Vagina (tissue), 2 donors: ENCODE measurements around the gene CSRP2. TPM values are rescaled to one million over a fixed set of nuclear protein-coding genes. Genes with fewer than 3 reads are reported as not detected.

Source experiments
- DNase-seq, 2 donors: peaks; one replicate each; pipeline ENCODE4 v3.0.0-alpha.2; 2017; ENCODE audit errors: extremely low spot score in 2 of 2
- H3K27ac ChIP-seq: fragments of 200-600 bp; sonication (generic); one replicate; pipeline ENCODE4 v1.5.1; 2019
- H3K27me3 ChIP-seq: fragments of 200-600 bp; sonication (generic); one replicate; pipeline ENCODE4 v1.5.1; 2019
- H3K36me3 ChIP-seq, 2 donors: fragments of 200-600 bp; sonication (generic); one replicate each; pipeline ENCODE4 v1.5.1; 2017 to 2019
- H3K4me1 ChIP-seq: fragments of 200-600 bp; sonication (generic); one replicate; pipeline ENCODE4 v1.5.1; 2019
- H3K4me3 ChIP-seq, 2 donors: fragments of 200-600 bp; sonication (generic); 1 replicate in 1 of 2; 2 replicates in 1 of 2; pipeline ENCODE4 v1.5.1; 2016 to 2019
- H3K9me3 ChIP-seq: fragments of 200-600 bp; sonication (generic); one replicate; pipeline ENCODE4 v1.5.1; 2019
- CTCF ChIP-seq, 3 experiments: fragments of 450-650 bp in 2 of 3; fragments of 200-600 bp in 1 of 3; sonication (generic) in 1 of 3; IDR thresholded peaks; one replicate each; pipeline ENCODE4 v1.5.1; 2017 to 2019; ENCODE audit warnings: antibody characterized with exemption in 3 of 3, mild to moderate bottlenecking in 2 of 3, moderate library complexity in 2 of 3
- POLR2A ChIP-seq, 2 donors: fragments of 450-650 bp; IDR thresholded peaks; one replicate each; pipeline ENCODE4 v1.6.1; 2017; ENCODE audit warnings: antibody characterized with exemption in 2 of 2, mild to moderate bottlenecking in 2 of 2, moderate library complexity in 2 of 2
- POLR2AphosphoS5 ChIP-seq, 2 donors: sonication (generic); formaldehyde crosslinking; IDR thresholded peaks; one replicate each; pipeline ENCODE4 v1.9.0; 2017; ENCODE audit warnings: antibody characterized with exemption in 2 of 2, mild to moderate bottlenecking in 2 of 2, low read depth in 1 of 2; ENCODE audit not compliant: insufficient read depth in 1 of 2
- intact Hi-C: fragments of 100-400 bp; cut with DNase I; formaldehyde crosslinking; loops from one replicate; pipeline ENCODE4 v1.15.1; 2023
- total RNA-seq: library from RNA; depleted of rRNA; stranded (reverse); fragments of >200 nt; gene quantifications from one replicate; pipeline ENCODE4 v1.2.3, GENCODE V29; 2016

Gene CSRP2
- total RNA-seq, 1 donor from 2014 or later: 42.0 TPM

GRCh38 chr12:76901628-76902380 is 23.0 kb upstream of the CSRP2 start:
- Histone ChIP-seq H3K27ac (no peak overlapping the region), H3K9me3 (no peaks in the 10 kb centered on the region), H3K4me1 (no peaks in the 10 kb centered on the region), H3K27me3 (no peaks in the 10 kb centered on the region), H3K4me3 (no peak overlapping the region), H3K36me3 (no peaks in the 10 kb centered on the region)
- intact Hi-C loops: no loop called here
- no peak for TF ChIP-seq POLR2AphosphoS5 (IDR thresholded peaks at IDR 0.05; ENCODE audit: insufficient read depth in 1 of 2, low read depth in 1 of 2)
- TF ChIP-seq CTCF (IDR thresholded peaks at IDR 0.05): no peak
- TF ChIP-seq POLR2A (IDR thresholded peaks at IDR 0.05): no peak
- no peak for DNase-seq

GRCh38 chr12:76899522-76899921 is 20.7 kb upstream of the CSRP2 start:
- intact Hi-C loops: no loop called here
- DNase-seq: no peak
- no peaks in the 10 kb centered on the region for H3K27me3 ChIP-seq
- H3K27ac ChIP-seq: no peak overlapping the region
- TF ChIP-seq CTCF (IDR thresholded peaks at IDR 0.05) (no peak), POLR2AphosphoS5 (IDR thresholded peaks at IDR 0.05; ENCODE audit: insufficient read depth in 1 of 2, low read depth in 1 of 2) (no peak), POLR2A (IDR thresholded peaks at IDR 0.05) (no peak)
- H3K36me3 ChIP-seq: no peaks in the 10 kb centered on the region
- H3K9me3 ChIP-seq: no peaks in the 10 kb centered on the region
- H3K4me3 ChIP-seq: no peak overlapping the region
- no peaks in the 10 kb centered on the region for H3K4me1 ChIP-seq

- Histone ChIP-seq H3K9me3 (no peaks in the 10 kb centered on the region), H3K4me1 (no peaks in the 10 kb centered on the region), H3K27me3 (no peaks in the 10 kb centered on the region), H3K27ac (no peak overlapping the region), H3K4me3 (no peak overlapping the region), H3K36me3 (no peaks in the 10 kb centered on the region)
- TF ChIP-seq POLR2AphosphoS5 (IDR thresholded peaks at IDR 0.05; ENCODE audit: insufficient read depth in 1 of 2, low read depth in 1 of 2) (peak in 1 of 2 donors; percentile 8), POLR2A (IDR thresholded peaks at IDR 0.05) (no peak)
- no peak for DNase-seq
- intact Hi-C loops: no loop called here
Measured at GRCh38 chr12:76898442-76898841, 19.6 kb upstream of the CSRP2 start.

GRCh38 chr12:76896274-76896673 is 17.5 kb upstream of the CSRP2 start:
- no peak overlapping the region for H3K27ac ChIP-seq

GRCh38 chr12:76895796-76896195 is 17.0 kb upstream of the CSRP2 start:
- Histone ChIP-seq H3K9me3 (no peaks in the 10 kb centered on the region), H3K27ac (no peak overlapping the region), H3K4me3 (no peak overlapping the region), H3K36me3 (no peaks in the 10 kb centered on the region), H3K4me1 (no peaks in the 10 kb centered on the region), H3K27me3 (no peaks in the 10 kb centered on the region)
- no peak for DNase-seq
- TF ChIP-seq POLR2AphosphoS5 (IDR thresholded peaks at IDR 0.05; ENCODE audit: insufficient read depth in 1 of 2, low read depth in 1 of 2): no peak
- intact Hi-C loops: no loop called here

More at GRCh38 chr12:76896274-76896673, 17.5 kb upstream of the CSRP2 start:
- no peak for DNase-seq
- TF ChIP-seq CTCF (IDR thresholded peaks at IDR 0.05) (no peak), POLR2AphosphoS5 (IDR thresholded peaks at IDR 0.05; ENCODE audit: insufficient read depth in 1 of 2, low read depth in 1 of 2) (no peak), POLR2A (IDR thresholded peaks at IDR 0.05) (no peak)
- Histone ChIP-seq H3K4me1 (no peaks in the 10 kb centered on the region), H3K4me3 (no peak overlapping the region), H3K36me3 (no peaks in the 10 kb centered on the region), H3K27me3 (no peaks in the 10 kb centered on the region), H3K9me3 (no peaks in the 10 kb centered on the region)
- intact Hi-C loops: no loop called here

- Histone ChIP-seq H3K4me1 (no peaks in the 10 kb centered on the region), H3K4me3 (no peak overlapping the region), H3K27me3 (no peaks in the 10 kb centered on the region), H3K9me3 (no peaks in the 10 kb centered on the region), H3K27ac (no peak overlapping the region), H3K36me3 (no peaks in the 10 kb centered on the region)
- no peak for DNase-seq
- TF ChIP-seq CTCF (IDR thresholded peaks at IDR 0.05) (no peak), POLR2A (IDR thresholded peaks at IDR 0.05) (no peak), POLR2AphosphoS5 (IDR thresholded peaks at IDR 0.05; ENCODE audit: insufficient read depth in 1 of 2, low read depth in 1 of 2) (no peak)
- intact Hi-C loops: no loop called here
Measured at GRCh38 chr12:76891609-76892008, 12.8 kb upstream of the CSRP2 start.
